GM19468 (cell line): ENCODE data around the gene TMEM19.

Experiments used
- ATAC-seq: cut with Tn5 transposase; IDR thresholded peaks from one replicate; pipeline ENCODE4 v1.9.1; 2021; ENCODE audit warnings: mild to moderate bottlenecking, moderate library complexity, moderate number of reproducible peaks; ENCODE audit not compliant: unreplicated experiment; ENCODE audit errors: extremely low read depth

The TMEM19 gene

DNA sequence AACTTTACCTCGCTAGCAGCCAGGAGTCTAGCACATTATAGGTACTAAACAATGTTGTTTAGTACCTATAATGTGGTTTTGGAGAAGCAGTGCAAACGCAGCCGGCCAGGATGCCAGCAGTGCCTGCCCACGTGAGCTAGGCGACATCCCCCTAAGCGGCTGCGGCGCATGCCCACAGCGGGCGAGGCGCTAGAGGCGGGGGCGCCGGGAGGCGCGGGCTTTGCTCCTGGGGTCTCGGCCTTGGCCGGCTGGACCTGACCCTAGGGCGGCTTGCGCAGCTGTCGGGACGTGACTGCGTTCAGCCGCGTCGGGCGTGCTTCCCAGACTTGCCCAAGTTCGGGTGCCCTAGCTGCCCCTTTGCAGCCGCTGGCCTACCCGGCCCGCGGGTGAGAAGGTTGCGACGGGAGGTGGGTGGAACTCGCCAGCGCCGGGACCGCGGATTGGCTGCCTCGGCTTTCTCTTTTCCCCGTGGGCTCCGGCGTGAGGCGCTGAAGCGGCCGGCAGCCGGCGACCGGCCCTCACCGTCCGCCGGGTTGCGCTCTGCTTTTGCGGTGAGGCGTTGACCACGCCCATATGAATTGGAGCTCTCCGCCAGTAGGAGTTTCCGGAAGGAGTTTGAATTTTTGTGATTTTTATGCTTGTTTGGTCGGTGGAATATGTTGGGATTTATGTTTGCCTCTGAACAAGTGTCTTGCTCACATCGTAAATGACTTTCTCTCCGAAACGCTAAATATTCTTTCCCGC lies at the start of gene TMEM19:
Gene TMEM19 (plus strand): TSS at position 169 of the 744 bp plus-strand sequence. CDS start 599 bp downstream, outside the sequence.
- ATAC-seq, result peak; percentile 81

DNA sequence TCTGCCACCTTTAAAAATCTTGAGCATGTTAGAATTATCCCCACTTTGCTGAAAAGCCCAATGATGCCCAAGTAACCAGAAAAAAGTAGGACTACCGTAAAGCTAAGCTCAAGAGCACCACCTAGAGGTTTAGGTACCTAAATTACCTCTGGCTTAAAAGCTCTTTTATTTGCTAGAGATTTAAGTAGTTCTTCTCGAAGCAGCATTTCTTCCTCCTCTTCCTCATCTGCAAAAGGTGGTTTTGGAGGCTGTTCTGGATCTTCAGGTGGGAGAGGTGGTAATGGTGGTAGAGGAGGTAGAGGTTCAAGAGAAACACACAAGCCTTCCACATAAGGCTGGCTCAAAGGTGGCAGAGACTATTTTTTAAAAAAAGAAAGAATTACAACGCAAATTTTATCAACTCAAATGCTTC lies 49.2 kb upstream of the TMEM19 start:
- peak; percentile 62 for ATAC-seq

DNA sequence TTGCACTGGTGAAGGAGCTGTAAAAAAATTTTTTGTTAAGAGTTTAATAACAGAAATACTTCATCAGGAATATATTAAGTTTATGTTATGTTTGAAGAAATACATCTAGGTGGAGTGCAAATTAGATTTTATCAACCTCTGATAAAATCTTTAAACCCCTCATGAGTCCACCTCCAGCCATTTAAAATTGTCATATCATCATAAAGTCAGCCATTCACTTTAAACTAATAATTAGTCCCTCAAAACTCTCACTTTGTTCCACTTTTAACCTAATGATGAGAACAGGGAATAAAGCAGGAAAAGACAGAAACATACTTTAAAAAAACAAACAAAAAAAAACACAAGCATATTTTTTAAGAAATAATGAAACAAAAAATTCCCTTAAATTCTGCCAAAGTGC lies 47.4 kb upstream of the TMEM19 start:
- no peak for ATAC-seq

DNA sequence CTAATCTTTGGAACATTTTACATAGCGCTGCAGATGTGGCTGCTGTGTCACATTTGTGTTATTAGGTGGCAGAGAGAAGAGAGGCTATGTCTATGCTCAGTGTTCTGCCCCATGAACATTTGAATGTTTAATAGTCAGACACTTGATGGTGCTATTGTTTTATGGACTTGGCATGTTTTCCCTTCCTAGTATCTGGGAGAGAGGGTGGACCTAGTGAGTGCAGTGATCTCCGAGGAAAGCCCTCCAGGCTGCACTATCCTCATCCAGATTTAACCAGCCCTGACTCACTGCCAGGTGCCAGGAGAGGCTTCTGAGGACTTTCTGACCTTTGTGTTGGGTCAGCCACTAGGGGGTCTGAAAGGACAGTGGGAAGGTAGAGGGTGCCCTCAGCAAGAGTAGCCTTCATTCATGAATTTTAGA lies 46.5 kb upstream of the TMEM19 start:
- ATAC-seq, result no peak

DNA sequence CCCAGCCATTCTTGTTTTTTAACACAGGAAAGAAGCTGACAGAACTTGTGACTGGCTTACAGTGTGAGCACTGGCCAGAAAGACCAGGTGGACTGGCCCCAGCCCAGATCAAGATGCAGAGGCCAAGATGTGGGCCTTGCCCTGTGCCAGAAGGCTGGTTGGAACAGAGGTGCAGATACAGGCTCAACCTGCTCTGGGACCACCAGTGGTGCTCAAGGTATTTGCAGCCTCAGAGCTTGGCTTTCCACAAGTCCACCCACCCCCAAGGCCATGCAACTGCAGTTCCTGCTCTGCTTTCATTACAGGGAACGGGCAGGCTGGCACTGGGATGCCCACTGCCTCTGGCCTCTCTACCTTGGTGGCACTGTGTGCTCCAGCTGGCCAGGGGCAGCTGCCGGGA lies 45.6 kb upstream of the TMEM19 start:
- ATAC-seq, result no peak

DNA sequence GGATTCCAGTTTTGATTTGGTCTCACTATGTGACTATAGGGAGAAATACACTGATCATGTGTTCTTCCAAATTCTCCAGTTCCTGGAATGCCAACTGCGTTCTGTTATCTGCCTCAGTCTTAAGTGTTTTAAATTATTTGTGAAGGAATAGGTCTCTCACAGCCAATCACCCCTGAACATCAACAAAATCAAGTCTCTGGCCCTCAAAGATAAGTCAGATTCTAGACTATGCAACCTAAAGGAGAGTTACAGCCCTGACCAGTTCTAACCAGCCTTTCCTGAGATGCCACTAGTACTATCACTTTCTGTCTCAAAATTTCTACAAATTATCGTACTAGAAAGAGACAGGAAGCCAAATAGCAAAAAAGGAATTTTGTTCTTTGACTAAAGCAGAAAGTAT lies 44.5 kb upstream of the TMEM19 start:
- ATAC-seq, result no peak

DNA sequence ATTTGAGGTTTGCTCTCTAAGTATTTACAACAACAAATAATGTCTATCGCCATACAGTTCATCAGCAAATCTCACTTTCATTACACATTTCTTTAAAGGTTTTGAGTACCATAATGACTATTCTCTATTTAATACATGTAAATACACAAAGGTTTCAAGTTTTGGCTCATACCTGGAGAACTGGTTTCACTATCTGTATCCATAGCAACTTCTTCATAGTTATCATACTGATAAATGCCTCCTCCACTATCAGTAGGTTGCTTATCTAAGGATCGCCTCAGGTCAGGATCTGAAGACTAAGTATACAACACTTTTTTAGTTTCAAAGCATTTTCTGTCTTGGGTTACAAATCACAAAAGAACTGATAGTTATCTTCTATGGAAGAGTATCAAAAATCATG lies 43.6 kb upstream of the TMEM19 start:
- no peak for ATAC-seq

DNA sequence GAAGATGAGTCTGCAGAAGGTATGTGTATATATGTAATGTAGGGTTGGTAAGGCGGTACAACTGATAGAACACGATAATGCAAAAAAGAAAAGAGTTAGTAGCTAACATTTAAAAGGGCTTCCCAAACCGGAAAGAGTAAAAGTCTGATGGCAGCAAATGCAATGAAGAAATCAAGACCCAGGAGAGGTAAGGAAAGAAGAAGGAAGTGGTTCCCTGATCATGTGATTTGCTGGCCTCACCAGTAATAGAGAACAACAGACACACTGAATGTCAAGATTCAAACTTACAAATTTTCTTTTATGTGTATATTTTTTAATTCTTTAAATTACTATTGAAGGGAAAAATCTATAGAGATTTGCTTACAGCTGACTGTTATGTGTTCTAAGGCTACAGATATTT lies 40.6 kb upstream of the TMEM19 start:
- ATAC-seq, result no peak

DNA sequence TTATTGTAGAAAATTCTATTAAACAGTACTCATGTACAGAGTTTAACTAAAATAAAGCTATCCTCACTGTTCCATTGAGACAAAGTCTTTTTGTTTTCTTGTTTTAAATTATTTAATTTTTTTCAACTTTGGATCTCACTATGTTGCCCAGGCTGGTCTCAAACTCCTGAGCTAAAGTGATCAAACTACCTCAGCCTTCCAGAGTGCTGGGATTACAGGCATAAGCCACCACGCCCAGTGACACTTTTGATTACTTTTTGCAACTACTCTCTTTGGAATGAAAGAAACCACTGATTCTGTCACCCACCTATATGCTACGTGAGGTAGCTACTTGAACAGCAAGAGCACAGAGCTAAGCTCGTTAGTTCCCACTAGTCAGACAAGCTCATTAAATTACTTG lies 39.4 kb upstream of the TMEM19 start:
- ATAC-seq, result no peak

DNA sequence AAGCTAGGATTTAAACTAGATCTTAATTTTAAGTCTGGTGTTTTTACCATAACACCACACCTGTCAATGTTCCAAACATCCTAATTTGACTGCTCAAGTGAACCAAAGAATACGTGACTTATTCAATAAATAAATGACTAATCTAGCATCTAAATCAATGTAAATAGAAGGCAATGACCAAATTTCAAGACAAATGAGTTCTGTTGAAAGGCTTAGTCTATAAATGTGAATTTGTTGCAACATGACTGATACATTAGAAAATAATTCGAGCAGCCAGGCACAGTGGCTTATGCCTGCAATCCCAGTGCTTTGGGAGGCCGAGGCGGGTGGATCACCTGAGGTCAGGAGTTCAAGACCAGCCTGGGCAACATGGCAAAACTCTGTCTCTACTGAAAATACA lies 37.3 kb upstream of the TMEM19 start:
- no peak for ATAC-seq

DNA sequence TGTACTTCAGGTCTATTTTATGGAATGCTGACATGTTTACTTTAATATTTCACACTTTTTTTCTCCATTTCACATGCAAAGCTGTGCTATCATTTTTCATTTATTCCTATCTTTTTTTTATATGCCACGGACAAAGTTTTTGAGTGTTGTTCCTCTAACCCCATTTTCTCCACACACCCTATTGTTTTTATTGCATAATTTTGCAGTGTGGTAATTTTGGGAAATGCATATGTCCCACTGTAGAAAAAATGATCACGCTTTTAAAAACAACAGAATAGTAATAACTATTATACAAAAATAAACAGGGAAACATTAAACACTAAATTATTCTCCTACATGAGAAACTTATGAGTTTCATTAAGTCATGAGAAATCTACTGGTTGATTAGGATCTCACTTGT lies 36.5 kb upstream of the TMEM19 start:
- no peak for ATAC-seq

DNA sequence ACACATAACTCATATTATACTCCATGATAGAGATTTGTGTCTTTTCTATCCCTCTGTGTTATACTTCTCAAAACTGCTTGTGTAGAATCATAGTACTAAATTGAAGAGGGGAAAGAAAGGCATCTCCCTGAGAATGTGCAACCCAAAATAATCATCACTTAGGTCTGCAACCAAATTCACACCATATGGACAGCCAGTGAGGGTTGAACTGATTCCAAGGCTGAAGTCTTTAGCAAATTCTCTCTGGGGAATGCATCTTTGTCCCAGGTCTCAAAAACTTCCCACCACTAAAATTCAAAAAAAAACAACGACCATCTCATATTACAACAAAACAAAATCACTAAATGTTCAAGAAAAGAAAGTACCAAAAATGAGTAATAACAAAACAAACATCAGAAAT lies 33.2 kb upstream of the TMEM19 start:
- ATAC-seq, result no peak

DNA sequence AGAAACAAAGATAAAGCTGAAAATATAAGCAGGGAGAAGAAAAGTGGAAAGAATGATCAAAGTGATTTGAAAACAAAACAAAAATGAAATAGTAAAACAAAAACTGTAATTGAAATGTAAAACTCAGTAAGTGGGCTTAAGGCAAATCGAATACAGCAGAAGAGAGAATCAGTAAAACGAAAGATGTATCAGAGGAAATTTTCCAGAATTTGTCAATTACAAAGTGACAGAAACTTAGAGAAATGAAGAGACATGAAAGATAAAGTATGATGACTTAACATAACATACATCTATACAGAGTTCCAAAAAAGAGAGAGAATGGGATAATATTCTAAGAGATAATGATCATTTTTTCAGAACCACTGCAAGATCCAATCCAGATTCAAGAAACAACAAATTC lies 32.7 kb upstream of the TMEM19 start:
- ATAC-seq, result no peak

DNA sequence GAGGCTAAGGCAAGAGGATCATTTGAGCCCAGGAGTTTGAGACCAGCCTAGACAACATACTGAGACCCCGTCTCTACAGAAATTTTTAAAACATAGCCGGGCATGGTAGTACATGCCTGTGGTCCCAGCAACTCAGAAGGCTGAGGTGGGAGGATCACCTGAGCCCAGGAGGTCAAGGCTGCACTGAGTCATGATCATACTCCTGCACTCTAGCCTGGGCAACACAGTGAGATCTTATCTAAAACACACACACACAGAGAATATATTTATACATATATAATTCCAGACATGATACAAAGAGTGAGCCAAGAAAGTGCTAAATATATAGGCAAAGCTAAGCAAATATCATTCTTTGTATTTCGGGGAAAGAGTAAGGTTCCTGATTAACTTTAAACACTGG lies 31.7 kb upstream of the TMEM19 start:
- no peak for ATAC-seq

DNA sequence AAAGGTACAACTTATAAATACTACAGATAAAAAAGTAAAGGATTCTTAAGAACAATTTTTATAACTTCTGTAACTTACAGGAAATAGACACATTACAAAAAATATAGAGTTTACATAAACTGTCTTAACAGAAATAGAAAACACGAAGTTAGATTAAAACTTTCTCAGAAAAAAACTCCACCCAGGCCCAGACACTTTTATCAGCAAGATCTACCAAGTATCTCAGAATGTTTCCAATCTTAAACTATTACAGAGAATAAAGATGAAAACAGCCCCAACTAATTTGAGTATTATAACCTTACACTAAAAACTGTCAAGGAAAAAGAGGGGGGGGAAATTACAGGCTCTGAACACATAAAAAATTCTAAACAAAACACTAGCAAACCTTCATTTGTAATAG lies 30.4 kb upstream of the TMEM19 start:
- ATAC-seq, result no peak

DNA sequence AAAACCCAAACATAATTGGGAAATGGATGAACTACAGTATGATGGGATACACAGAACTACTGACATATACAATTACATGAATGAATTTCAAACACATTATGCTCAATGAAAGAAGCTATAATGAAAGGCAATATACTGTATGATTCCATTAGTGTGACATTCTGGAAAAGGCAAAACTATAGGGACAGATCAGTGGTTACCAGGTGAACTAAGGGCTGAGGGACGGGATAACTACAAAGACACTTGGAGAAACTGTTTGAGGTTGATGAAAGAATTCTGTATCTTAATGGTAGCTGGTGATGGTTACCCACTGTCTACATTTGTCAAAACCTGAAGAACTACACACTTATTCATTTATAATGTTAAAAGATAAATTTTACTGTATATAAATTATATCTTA lies 30.0 kb upstream of the TMEM19 start:
- no peak for ATAC-seq

DNA sequence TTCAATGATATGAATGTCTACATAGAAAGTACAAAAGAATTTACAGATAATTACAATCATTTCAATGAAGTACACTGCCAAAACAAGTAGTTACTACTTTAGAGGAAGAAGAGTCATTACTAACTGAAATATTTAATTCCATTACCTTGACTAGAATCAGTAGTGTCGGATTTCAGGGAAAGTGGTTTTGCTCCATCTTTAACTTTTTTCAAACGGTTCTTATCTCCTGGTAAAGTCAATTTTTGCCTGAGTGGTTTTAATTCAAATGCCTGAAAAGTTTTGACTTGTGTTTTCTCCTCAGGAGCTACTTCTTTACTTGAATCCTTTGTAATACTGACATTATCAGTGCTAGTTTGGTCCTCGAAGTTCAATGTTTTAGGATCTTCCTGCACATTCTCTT lies 29.1 kb upstream of the TMEM19 start:
- ATAC-seq, result no peak

DNA sequence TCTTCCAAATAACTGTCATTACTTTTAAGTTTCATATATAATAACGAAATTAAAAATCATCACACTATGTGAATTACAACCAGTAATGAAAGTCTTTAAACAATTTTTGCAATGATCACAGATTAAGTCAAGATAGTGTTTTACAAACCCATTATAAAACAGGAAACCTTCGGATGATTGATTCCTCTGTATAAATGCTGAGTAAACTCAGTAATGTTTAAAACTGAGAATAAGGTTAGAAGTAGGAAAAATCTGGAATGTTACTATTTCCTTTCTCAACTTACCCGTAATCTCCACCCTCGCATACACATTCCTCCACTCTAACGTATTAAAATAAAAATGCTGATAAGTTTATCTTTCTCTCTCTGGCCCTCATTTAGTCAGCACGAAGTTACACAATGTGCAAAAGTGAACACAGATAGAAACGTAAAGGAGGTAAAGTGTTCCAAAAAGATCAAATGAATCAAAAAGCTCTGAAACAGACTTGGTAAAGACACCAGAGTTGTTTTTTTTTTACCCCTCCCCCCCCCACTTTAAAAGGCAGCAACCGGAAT lies 23.8 kb upstream of the TMEM19 start:
- ATAC-seq, result no peak

DNA sequence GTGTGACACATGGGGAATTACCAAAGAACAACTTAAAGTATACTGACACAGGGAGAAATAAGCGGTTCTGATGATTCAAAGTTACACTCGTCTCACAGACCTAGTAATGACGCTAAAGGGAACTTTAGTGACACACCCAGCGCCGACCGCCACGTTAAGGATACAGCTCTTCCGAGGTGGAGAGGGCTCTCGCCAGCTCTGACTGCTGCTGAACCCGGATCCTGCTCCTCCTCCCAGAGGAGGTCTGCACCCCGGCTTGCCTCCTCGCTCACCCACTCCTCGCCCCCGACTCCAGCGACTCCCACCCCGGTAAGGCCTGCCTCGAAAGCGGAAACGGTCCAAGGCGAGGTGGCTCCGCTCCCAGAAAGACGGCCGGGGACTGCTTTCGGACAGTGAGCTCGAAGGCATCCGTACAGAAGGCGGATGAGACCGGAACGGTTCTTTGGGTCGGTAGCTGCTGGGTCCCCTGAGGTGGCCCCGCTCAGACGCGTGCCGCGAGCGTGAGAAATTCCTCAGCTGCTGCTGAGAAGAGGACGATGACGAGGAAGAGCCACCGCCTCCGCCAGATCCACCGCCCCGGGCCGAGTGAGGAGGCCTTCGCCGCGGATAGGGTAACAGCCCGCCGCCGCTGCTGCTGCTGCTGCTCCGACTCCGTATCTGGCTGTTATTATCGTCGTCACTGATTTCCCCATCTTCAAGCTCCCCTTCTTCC lies 22.9 kb upstream of the TMEM19 start:
- ATAC-seq, result no peak

DNA sequence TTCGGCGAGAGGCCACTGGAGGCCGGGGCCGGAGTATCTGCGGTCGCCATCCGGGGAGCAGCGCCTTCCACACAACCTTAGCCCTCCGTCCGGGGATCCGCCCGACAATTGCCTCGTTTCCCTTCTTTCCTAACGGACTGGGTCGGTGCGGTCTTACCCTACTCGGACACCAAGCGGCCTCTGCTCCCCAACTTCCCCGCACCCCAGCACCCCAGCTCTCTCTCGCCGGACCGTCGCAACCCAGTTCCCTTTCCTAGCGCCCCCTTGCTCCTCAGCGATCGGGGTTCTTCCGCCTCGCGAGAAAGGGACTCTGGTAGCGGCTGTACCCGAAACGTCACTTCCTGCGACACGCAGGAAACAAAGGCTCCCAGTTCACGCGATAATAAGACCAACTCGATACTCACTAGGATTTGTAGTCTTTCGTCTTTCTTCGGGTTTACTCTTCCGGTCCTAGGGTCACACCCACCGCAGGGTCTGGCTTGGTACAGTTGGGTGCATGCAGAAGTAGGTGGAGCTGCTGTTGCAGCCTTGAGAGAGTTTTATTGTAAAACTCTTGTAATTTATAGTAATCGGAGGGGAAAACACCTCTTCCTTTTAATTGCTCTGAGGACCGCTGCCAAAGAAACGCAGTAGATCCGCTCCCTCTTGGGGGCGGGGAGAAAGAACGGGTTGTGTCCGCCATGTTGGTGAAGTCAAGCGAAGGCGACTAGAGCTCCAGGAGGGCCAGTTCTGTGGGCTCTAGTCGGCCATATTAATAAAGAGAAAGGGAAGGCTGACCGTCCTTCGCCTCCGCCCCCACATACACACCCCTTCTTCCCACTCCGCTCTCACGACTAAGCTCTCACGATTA lies 22.1 kb upstream of the TMEM19 start, which contains the start of the genes THAP2 and ZFC3H1:
Gene THAP2 (plus strand): TSS at position 741 of the 850 bp plus-strand sequence. CDS start 209 bp downstream, outside the sequence.
Gene ZFC3H1 (minus strand): TSS at position 288 of the 850 bp plus-strand sequence. CDS start 238 bp downstream, at position 50.
- peak; percentile 96 for ATAC-seq
